Kidney tubule cell (primary cell): ENCODE measurements around the gene LINC00632.

Experiments used
- DNase-seq: peaks from one replicate; pipeline ENCODE4 v3.0.0-alpha.2; 2018; ENCODE audit warnings: low spot score

LINC00632 gene

GRCh38 chrX:140709421-140709846 is at the start of gene LINC00632:
Gene LINC00632, plus strand, starts transcription at chrX:140709759.
- no peak for DNase-seq

- DNase-seq = peak; percentile 2
Measured at GRCh38 chrX:140661643-140662042, 47.9 kb upstream of the LINC00632 start.

GRCh38 chrX:140664939-140665338 is 44.6 kb upstream of the LINC00632 start:
- peak; percentile 32 for DNase-seq

- no peak for DNase-seq
Measured at GRCh38 chrX:140672840-140673731, 36.5 kb upstream of the LINC00632 start.

- DNase-seq = no peak
Measured at GRCh38 chrX:140687706-140688105, 21.9 kb upstream of the LINC00632 start.

GRCh38 chrX:140691596-140691995 is 18.0 kb upstream of the LINC00632 start:
- DNase-seq = peak; percentile 63

- no peak for DNase-seq
Measured at GRCh38 chrX:140697618-140698017, 11.9 kb upstream of the LINC00632 start.

GRCh38 chrX:140701480-140701879 is 8.1 kb upstream of the LINC00632 start:
- peak; percentile 11 for DNase-seq

- no peak for DNase-seq
Measured at GRCh38 chrX:140710710-140711109, 1.2 kb downstream of the LINC00632 start.

- DNase-seq = no peak
Measured at GRCh38 chrX:140711894-140712293, 2.3 kb downstream of the LINC00632 start.

- DNase-seq = peak; percentile 63
Measured at GRCh38 chrX:140712413-140713173, 3.0 kb downstream of the LINC00632 start.

- DNase-seq = no peak
Measured at GRCh38 chrX:140713174-140713539, 3.6 kb downstream of the LINC00632 start.

GRCh38 chrX:140715787-140716186 is 6.2 kb downstream of the LINC00632 start:
- DNase-seq = no peak

- DNase-seq = peak; percentile 22
Measured at GRCh38 chrX:140723121-140723715, 13.7 kb downstream of the LINC00632 start.

- no peak for DNase-seq
Measured at GRCh38 chrX:140724309-140724708, 14.8 kb downstream of the LINC00632 start.

GRCh38 chrX:140724736-140725135 is 15.2 kb downstream of the LINC00632 start:
- DNase-seq = no peak

- no peak for DNase-seq
Measured at GRCh38 chrX:140725500-140725899, 15.9 kb downstream of the LINC00632 start.

GRCh38 chrX:140733766-140734342 is 24.3 kb downstream of the LINC00632 start:
- peak; percentile 47 for DNase-seq

- no peak for DNase-seq
Measured at GRCh38 chrX:140744085-140744484, 34.5 kb downstream of the LINC00632 start.

GRCh38 chrX:140756941-140757340 is 47.4 kb downstream of the LINC00632 start:
- DNase-seq = no peak

- peak; percentile 59 for DNase-seq
Measured at GRCh38 chrX:140762061-140762460, 52.5 kb downstream of the LINC00632 start.

GRCh38 chrX:140764401-140764919 is 54.9 kb downstream of the LINC00632 start:
- DNase-seq = peak; percentile 15
